ENCODE data around the gene ACTC1. TPM values are rescaled to one million over a fixed set of nuclear protein-coding genes. Genes with fewer than 3 reads are reported as not detected.

The ACTC1 gene
- total and polyA plus RNA-seq, 10 of the 15 experiments (the other 5 are each of a cell fraction or from before 2014, with no cell fraction given) = 1.6 TPM; not detected in 9

- FAIRE-seq = no peak
- RAD21 ChIA-PET (ENCODE audit: unreplicated experiment) = no interaction called here
Measured at GRCh38 chr15:34794590-34795206, 651 bp downstream of the ACTC1 start.

More at GRCh38 chr15:34794590-34795206, 651 bp downstream of the ACTC1 start:
- SMC1A ChIA-PET (ENCODE audit: uncharacterized antibody, unreplicated experiment) = interaction anchor here (0.6 kb wide), 1 partner anchor 281 kb away, joined by 3 read pairs; no protein-coding TSS in a partner anchor
- DNase-seq (ENCODE audit: low read depth, low spot score) = no peak
- Histone ChIP-seq H3K27me3 (replicated peaks in 1 of 2; ENCODE audit: control insufficient read depth in 2 of 2, insufficient read depth in 2 of 2, low read length in 1 of 2) (peaks cover 5 to 8% of the 10 kb centered on the region in 2 experiments; a peak in 3 of 4 replicates), H3K4me1 (ENCODE audit: control insufficient read depth, insufficient read depth, low read length) (no peaks in the 10 kb centered on the region), H3K4me2 (ENCODE audit: control insufficient read depth, insufficient read depth) (no peak overlapping the region), H2AFZ (ENCODE audit: control insufficient read depth, low read depth, low read length) (no peak overlapping the region), H3K36me3 (ENCODE audit: control insufficient read depth in 2 of 2, insufficient read depth in 2 of 2, low read length in 1 of 2) (no peaks in the 10 kb centered on the region), H3K9me3 (replicated peaks; ENCODE audit: control insufficient read depth, insufficient read depth, low read length) (no peaks in the 10 kb centered on the region), H3K27ac (ENCODE audit: control insufficient read depth, insufficient read depth) (no peak overlapping the region), H3K79me2 (ENCODE audit: control insufficient read depth, insufficient read depth, low read length) (no peaks in the 10 kb centered on the region), H4K20me1 (ENCODE audit: control insufficient read depth, insufficient read depth) (no peaks in the 10 kb centered on the region; the same call in 1 of the 2 replicates), H3K9ac (ENCODE audit: control insufficient read depth, insufficient read depth, low read length) (no peak overlapping the region), H3K4me3 (no peak overlapping the region)
- no peak for TF ChIP-seq WRNIP1 (IDR thresholded peaks at IDR 0.05; ENCODE audit: borderline replicate concordance, low read depth, low read length)
- TF ChIP-seq MTA2 (IDR thresholded peaks at IDR 0.05; ENCODE audit: low read depth) = no peak
- TF ChIP-seq STAT3 (IDR thresholded peaks at IDR 0.05; ENCODE audit: low read depth, low read length) = no peak
- no peak for TF ChIP-seq ZNF592 (IDR thresholded peaks at IDR 0.05)
- no peak for TF ChIP-seq ZNF207 (IDR thresholded peaks at IDR 0.05; ENCODE audit: borderline replicate concordance)
- TF ChIP-seq NR2C1 (IDR thresholded peaks at IDR 0.05) = no peak
- TF ChIP-seq SP1 (IDR thresholded peaks at IDR 0.05; ENCODE audit: low read depth, low read length) = no peak
- no peak for TF ChIP-seq SMAD5 (IDR thresholded peaks at IDR 0.05; ENCODE audit: low read depth)
- no peak for TF ChIP-seq ATF7 (IDR thresholded peaks at IDR 0.05; ENCODE audit: low read depth)
- no peak for TF ChIP-seq ZSCAN29 (IDR thresholded peaks at IDR 0.05)
- no peak for TF ChIP-seq POLR2AphosphoS5 (IDR thresholded peaks at IDR 0.05; ENCODE audit: low read length)
- TF ChIP-seq YY1 (IDR thresholded peaks at IDR 0.05; ENCODE audit: low read depth, low read length) = no peak
- no peak for TF ChIP-seq BCLAF1 (IDR thresholded peaks at IDR 0.05)
- no peak for TF ChIP-seq NFIC (IDR thresholded peaks at IDR 0.05; ENCODE audit: low read depth, low read length)
- no peak for TF ChIP-seq CREB1 (IDR thresholded peaks at IDR 0.05; ENCODE audit: low read depth)
- TF ChIP-seq MYC (IDR thresholded peaks at IDR 0.05; ENCODE audit: insufficient read depth, insufficient read length, insufficient replicate concordance, low read length, severe bottlenecking) = no peak
- CTCF ChIA-PET = no interaction called here
- no peak for ATAC-seq
- in situ Hi-C loops (cut with MboI) (no loop called here), intact Hi-C loops (cut with micrococcal nuclease; ENCODE audit: unreplicated experiment) (no loop called here)
- POLR2A ChIA-PET = no interaction called here
- no TSS peak for BruUV-seq (replicated peaks)
- 42% methylated on average over 33 of the region's 33 CpGs for WGBS (ENCODE audit: insufficient coverage, insufficient replicate concordance, low lambda C conversion rate, missing lambda C conversion rate)

Measured in GM12878 (cell line).